AG04450 (cell line): ENCODE results near the gene ZNF593. TPM values are rescaled to one million over a fixed set of nuclear protein-coding genes. Genes with fewer than 3 reads are reported as not detected.

Experiments
- CTCF ChIA-PET: fragments of 300-600, 350-600 bp; formaldehyde crosslinking; extraction: SDS; loops from one replicate; lab custom pipeline; 2022; ENCODE audit warnings: antibody characterized with exemption, inconsistent platforms; lab: Charles Lee
- POLR2A ChIA-PET: fragments of 350-600 bp; formaldehyde crosslinking; extraction: SDS; loops from one replicate; lab custom pipeline; 2021; ENCODE audit warnings: antibody characterized with exemption, inconsistent platforms; lab: Yijun Ruan, JAX
- DNase-seq: peaks from one replicate; pipeline ENCODE4 v3.0.0-alpha.2; 2011; ENCODE audit warnings: low read depth, low spot score
- H3K27ac ChIP-seq: one replicate; pipeline ENCODE4 v1.5.1; 2012; ENCODE audit warnings: low read depth, low read length, control low read depth
- H3K27me3 ChIP-seq: one replicate; pipeline ENCODE4 v1.6.0; 2012; ENCODE audit warnings: low read length; ENCODE audit not compliant: control insufficient read depth, insufficient read depth
- H3K4me3 ChIP-seq: 2 replicates; pipeline ENCODE4 v1.5.1; 2011; ENCODE audit warnings: mild to moderate bottlenecking, low read depth, low read length, control low read depth
- H3K9me3 ChIP-seq: 2 replicates; pipeline ENCODE4 v1.5.1; 2012; ENCODE audit warnings: low read length; ENCODE audit not compliant: control insufficient read depth, insufficient read depth
- CTCF ChIP-seq: IDR thresholded peaks from 2 replicates; pipeline ENCODE4 v1.5.1; 2011; ENCODE audit warnings: low read depth, low read length, control low read depth, inconsistent platforms
- polyA plus RNA-seq: library from polyadenylated mRNA; depleted of rRNA; stranded (reverse); fragments of >200 nt; gene quantifications from 2 replicates; pipeline ENCODE4 v1.2.3, GENCODE V29; 2011

The ZNF593 gene
- polyA plus RNA-seq, 1 experiment: 19.7 TPM

GRCh38 chr1:26175346-26175745, 5.6 kb downstream of the ZNF593 start:
- Histone ChIP-seq H3K4me3 (no peak overlapping the region), H3K27me3 (peaks cover 4% of the 10 kb centered on the region), H3K27ac (no peak overlapping the region), H3K9me3 (no peaks in the 10 kb centered on the region)
- TF ChIP-seq CTCF: no peak
- DNase-seq: no peak
- POLR2A ChIA-PET: no interaction called here
- CTCF ChIA-PET: interaction anchor here (2.5 kb wide), 1 partner anchor 30 kb away, joined by 6 read pairs; no protein-coding TSS in a partner anchor

- Histone ChIP-seq H3K27ac (no peak within 1 kb of the TSS), H3K27me3 (peaks cover 4% of the 10 kb centered on the region), H3K9me3 (no peaks in the 10 kb centered on the region), H3K4me3 (no peak within 1 kb of the TSS)
- POLR2A ChIA-PET: no interaction called here
- TF ChIP-seq CTCF: no peak
- CTCF ChIA-PET: interaction anchor here (1.3 kb wide), 1 partner anchor 145 kb away, joined by 6 read pairs; no protein-coding TSS in a partner anchor
- no peak for DNase-seq
These were observed 7.5 kb downstream of the ZNF593 start, which contains the start of gene CNKSR1 for GRCh38 chr1:26177182-26177684. Gene CNKSR1, plus strand, starts transcription at chr1:26177491. Its CDS starts 57 bp downstream, at chr1:26177548.

- no peak overlapping the region for H3K27ac ChIP-seq
- no peak overlapping the region for H3K4me3 ChIP-seq
- no peak for DNase-seq
- H3K9me3 ChIP-seq: no peaks in the 10 kb centered on the region
- ChIA-PET POLR2A (no interaction called here), CTCF (interaction anchor here (1.0 to 2.2 kb wide), 2 partner anchors 10 to 55 kb away, joined by 5 to 10 read pairs; partner anchors contain the start of gene ZNF593)
- TF ChIP-seq CTCF: no peak
- H3K27me3 ChIP-seq: peaks cover 8% of the 10 kb centered on the region
These were observed 10.3 kb downstream of the ZNF593 start for GRCh38 chr1:26180010-26180506.

GRCh38 chr1:26181586-26182382, 12.1 kb downstream of the ZNF593 start:
- Histone ChIP-seq H3K27ac (no peak overlapping the region), H3K9me3 (no peaks in the 10 kb centered on the region), H3K4me3 (no peak overlapping the region), H3K27me3 (peaks cover 9% of the 10 kb centered on the region)
- ChIA-PET POLR2A (interaction anchor here (0.6 kb wide), 1 partner anchor 38 kb away, joined by 3 read pairs; no protein-coding TSS in a partner anchor), CTCF (interaction anchor here (1.2 kb wide), 2 partner anchors 9 to 12 kb away, joined by 3 to 8 read pairs; partner anchors contain the start of genes CATSPER4 and ZNF593)
- no peak for TF ChIP-seq CTCF
- no peak for DNase-seq

- TF ChIP-seq CTCF: no peak
- Histone ChIP-seq H3K4me3 (no peak overlapping the region), H3K27ac (no peak overlapping the region), H3K27me3 (peaks cover 9% of the 10 kb centered on the region), H3K9me3 (no peaks in the 10 kb centered on the region)
- no peak for DNase-seq
- ChIA-PET CTCF (no interaction called here), POLR2A (interaction anchor here (0.6 kb wide), 1 partner anchor 38 kb away, joined by 3 read pairs; no protein-coding TSS in a partner anchor)
These were observed 12.6 kb downstream of the ZNF593 start for GRCh38 chr1:26182383-26182696.
